ENCODE measurements around the gene HLF.

Gene HLF

DNA sequence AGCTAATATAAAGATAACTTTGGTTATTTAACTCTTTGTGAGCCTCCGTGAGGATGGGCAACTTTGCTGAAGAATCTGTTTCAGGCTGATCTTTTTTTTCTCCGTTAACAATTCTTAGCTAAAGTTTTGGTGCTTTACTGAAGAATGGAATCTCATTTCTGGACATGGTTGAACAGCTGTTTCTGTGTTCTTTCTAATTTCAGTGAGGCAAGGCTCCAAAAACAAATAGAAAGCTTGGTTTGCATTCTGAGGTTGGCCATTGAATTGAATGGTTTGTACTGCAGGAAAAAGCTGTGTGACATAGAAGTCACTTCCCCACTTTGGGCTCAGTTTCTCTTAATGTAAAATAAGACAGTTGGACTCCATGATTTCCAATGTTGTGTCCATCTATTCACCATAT, 22.3 kb upstream of the HLF start:
- TF ChIP-seq, protein P1, sequence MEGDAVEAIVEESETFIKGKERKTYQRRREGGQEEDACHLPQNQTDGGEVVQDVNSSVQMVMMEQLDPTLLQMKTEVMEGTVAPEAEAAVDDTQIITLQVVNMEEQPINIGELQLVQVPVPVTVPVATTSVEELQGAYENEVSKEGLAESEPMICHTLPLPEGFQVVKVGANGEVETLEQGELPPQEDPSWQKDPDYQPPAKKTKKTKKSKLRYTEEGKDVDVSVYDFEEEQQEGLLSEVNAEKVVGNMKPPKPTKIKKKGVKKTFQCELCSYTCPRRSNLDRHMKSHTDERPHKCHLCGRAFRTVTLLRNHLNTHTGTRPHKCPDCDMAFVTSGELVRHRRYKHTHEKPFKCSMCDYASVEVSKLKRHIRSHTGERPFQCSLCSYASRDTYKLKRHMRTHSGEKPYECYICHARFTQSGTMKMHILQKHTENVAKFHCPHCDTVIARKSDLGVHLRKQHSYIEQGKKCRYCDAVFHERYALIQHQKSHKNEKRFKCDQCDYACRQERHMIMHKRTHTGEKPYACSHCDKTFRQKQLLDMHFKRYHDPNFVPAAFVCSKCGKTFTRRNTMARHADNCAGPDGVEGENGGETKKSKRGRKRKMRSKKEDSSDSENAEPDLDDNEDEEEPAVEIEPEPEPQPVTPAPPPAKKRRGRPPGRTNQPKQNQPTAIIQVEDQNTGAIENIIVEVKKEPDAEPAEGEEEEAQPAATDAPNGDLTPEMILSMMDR (IDR thresholded peaks at IDR 0.05; ENCODE audit: insufficient read depth, low read length): no peak
- TF ChIP-seq POLR2AphosphoS5 (IDR thresholded peaks at IDR 0.05; ENCODE audit: low read depth): no peak
- TF ChIP-seq GABPA (IDR thresholded peaks at IDR 0.05; ENCODE audit: low read depth): no peak
- no peak for TF ChIP-seq SPI1 (IDR thresholded peaks at IDR 0.05; ENCODE audit: borderline replicate concordance, low read depth)
- TF ChIP-seq, protein P2, sequence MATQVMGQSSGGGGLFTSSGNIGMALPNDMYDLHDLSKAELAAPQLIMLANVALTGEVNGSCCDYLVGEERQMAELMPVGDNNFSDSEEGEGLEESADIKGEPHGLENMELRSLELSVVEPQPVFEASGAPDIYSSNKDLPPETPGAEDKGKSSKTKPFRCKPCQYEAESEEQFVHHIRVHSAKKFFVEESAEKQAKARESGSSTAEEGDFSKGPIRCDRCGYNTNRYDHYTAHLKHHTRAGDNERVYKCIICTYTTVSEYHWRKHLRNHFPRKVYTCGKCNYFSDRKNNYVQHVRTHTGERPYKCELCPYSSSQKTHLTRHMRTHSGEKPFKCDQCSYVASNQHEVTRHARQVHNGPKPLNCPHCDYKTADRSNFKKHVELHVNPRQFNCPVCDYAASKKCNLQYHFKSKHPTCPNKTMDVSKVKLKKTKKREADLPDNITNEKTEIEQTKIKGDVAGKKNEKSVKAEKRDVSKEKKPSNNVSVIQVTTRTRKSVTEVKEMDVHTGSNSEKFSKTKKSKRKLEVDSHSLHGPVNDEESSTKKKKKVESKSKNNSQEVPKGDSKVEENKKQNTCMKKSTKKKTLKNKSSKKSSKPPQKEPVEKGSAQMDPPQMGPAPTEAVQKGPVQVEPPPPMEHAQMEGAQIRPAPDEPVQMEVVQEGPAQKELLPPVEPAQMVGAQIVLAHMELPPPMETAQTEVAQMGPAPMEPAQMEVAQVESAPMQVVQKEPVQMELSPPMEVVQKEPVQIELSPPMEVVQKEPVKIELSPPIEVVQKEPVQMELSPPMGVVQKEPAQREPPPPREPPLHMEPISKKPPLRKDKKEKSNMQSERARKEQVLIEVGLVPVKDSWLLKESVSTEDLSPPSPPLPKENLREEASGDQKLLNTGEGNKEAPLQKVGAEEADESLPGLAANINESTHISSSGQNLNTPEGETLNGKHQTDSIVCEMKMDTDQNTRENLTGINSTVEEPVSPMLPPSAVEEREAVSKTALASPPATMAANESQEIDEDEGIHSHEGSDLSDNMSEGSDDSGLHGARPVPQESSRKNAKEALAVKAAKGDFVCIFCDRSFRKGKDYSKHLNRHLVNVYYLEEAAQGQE (IDR thresholded peaks at IDR 0.05; ENCODE audit: insufficient replicate concordance, low read depth): no peak
- H3K4me3 ChIP-seq (replicated peaks; ENCODE audit: insufficient read depth, low read length): no peak overlapping the region
- no peak for DNase-seq (ENCODE audit: low read depth in 1 of 2, low spot score in 1 of 2)
- H3K27me3 ChIP-seq (ENCODE audit: insufficient read depth, poor library complexity, severe bottlenecking): peaks cover 11% of the 10 kb centered on the region
- H3K27ac ChIP-seq (replicated peaks): no peak overlapping the region

DNA sequence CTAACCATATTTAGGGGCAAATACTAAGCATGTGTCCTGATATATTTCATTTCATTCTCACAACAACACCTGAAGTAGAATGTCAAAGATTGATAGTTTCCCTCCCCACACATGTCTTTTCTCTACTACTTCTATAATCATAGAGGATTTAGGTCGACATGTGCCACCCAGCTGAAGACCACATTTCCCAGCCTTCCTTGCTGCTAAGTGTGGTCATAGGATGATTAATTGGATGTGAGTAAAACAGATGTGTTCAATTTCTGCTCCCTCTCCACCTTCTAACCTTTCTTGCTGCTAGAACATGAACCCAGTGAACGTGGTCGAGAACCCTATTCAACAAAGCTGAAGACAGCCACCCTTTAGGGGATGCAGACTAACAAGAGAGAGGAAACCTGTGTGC, 18.8 kb upstream of the HLF start:
- TF ChIP-seq, protein P1 (IDR thresholded peaks at IDR 0.05; ENCODE audit: insufficient read depth, low read length): no peak
- no peak for TF ChIP-seq POLR2AphosphoS5 (IDR thresholded peaks at IDR 0.05; ENCODE audit: low read depth)
- TF ChIP-seq GABPA (IDR thresholded peaks at IDR 0.05; ENCODE audit: low read depth): no peak
- TF ChIP-seq, protein P2 (IDR thresholded peaks at IDR 0.05; ENCODE audit: insufficient replicate concordance, low read depth): no peak
- TF ChIP-seq SPI1 (IDR thresholded peaks at IDR 0.05; ENCODE audit: borderline replicate concordance, low read depth): no peak
- Histone ChIP-seq H3K4me3 (replicated peaks; ENCODE audit: insufficient read depth, low read length) (no peak overlapping the region), H3K27me3 (ENCODE audit: insufficient read depth, poor library complexity, severe bottlenecking) (peaks cover 2% of the 10 kb centered on the region), H3K27ac (replicated peaks) (no peak overlapping the region)
- no peak for DNase-seq (ENCODE audit: low read depth in 1 of 2, low spot score in 1 of 2)

DNA sequence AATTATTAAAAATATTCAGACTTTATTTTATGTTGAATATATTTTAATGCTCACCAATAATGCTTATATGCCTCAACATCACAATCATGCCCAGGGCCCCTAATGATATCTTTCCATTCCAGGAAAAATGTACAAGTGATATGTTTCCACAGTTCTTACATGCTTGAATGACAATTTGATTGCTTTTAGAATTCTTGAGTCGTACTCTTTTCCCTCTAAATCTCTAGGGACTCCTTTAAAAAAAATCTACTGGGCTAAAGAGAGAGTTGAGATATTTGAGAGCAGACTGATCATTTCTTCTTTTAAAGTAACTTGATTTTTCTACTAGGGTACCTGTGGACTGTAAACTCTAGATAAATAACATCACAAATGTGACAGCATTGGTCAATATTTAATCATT, 18.2 kb upstream of the HLF start:
- TF ChIP-seq, protein P1 (IDR thresholded peaks at IDR 0.05; ENCODE audit: insufficient read depth, low read length): no peak
- TF ChIP-seq, protein P2 (IDR thresholded peaks at IDR 0.05; ENCODE audit: insufficient replicate concordance, low read depth): no peak
- no peak for TF ChIP-seq GABPA (IDR thresholded peaks at IDR 0.05; ENCODE audit: low read depth)
- no peak for TF ChIP-seq SPI1 (IDR thresholded peaks at IDR 0.05; ENCODE audit: borderline replicate concordance, low read depth)
- no peak for TF ChIP-seq POLR2AphosphoS5 (IDR thresholded peaks at IDR 0.05; ENCODE audit: low read depth)
- no peak overlapping the region for H3K4me3 ChIP-seq (replicated peaks; ENCODE audit: insufficient read depth, low read length)

More for the DNA sequence above, 18.2 kb upstream of the HLF start:
- peaks cover 2% of the 10 kb centered on the region for H3K27me3 ChIP-seq (ENCODE audit: insufficient read depth, poor library complexity, severe bottlenecking)
- H3K27ac ChIP-seq (replicated peaks): no peak overlapping the region
- DNase-seq (ENCODE audit: low read depth in 1 of 2, low spot score in 1 of 2): no peak
